ENCODE results near the gene SLC7A1.

The SLC7A1 gene

DNA sequence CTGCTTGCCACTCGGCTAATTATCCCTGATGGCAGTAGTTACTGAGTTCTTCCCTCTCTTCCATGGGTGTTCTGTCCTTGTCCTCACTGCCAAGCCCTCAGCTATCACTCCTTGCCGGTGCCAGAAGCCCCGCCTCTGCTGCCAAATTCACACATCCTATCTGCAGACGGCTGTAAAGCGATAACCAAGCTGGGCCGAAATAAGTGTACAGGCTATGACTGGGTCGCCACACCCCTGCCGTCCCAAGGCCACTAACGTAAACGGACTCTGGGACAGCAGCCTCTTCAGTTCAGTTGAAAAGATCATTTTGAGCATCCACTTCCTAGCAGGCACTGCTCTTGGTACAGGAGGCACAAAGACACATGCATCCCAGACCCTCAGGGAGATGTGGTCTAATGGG is 13.3 kb downstream of the SLC7A1 start:
- DNase-seq (ENCODE audit: low read depth): no peak

GRCh38 chr13:29581666-29582065 is 13.8 kb downstream of the SLC7A1 start:
- DNase-seq (ENCODE audit: low read depth): no peak

- no peak for DNase-seq (ENCODE audit: low read depth)
Measured at GRCh38 chr13:29579094-29579493, 16.4 kb downstream of the SLC7A1 start.

DNA sequence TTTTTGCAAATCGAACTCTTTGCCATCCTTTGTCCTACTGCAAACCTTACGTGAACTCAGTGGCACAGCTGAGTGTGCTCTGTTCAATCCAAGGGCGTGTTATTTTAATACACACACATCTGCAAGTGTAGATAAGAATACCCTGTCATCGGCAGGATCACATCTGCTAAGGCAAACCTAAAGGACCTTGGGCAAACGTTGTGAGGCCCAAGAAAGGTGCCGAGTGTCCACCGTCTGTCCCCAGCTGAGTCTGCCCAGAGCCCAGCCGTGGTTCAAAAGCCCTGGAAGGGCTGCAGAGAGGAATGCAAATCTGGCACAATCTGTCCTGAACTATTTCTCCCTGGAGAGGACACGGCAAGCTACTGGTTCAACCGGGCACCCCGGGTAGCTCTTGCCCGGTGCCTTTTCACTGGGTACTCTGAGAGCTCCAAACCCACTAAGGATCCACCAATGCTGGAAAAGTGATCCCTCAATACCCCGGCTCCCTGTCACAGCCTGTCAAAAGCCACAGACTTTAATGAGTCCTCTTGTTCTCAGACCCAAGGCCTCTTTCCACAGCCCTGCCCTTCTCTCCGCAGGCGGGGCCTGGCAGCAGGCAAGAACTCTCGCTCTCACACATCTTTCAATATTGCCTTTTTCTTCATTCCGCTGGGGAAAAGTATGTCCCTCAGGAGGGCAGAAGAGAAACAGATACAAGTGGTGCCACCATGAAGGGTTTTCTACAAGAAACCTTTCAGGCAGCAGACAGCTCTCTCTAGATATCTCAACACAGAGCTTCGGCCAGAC is 17.0 kb downstream of the SLC7A1 start:
- DNase-seq (ENCODE audit: low read depth): no peak

- no peak for DNase-seq (ENCODE audit: low read depth)
Measured at GRCh38 chr13:29577136-29578051, 18.1 kb downstream of the SLC7A1 start.

DNA sequence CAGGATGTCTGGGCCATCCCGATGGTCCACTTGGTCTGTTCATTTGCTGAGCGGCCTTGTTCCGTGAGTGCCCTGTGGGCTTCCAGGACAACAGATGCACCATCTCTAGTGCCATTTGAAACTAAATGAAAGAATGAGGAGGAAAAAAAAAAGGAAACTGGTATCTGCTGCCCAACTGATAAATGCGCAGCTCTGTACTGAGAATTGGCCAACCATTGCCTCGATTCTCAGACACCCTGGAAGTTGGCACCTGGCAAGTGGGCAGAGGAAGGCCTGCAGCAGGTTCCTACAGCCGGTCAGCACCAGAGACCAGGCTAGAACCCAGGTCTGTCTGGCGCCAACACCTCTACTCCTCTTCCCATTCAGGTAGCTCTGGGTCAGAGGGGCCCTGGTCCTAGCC is 18.9 kb downstream of the SLC7A1 start:
- DNase-seq (ENCODE audit: low read depth): no peak

- DNase-seq (ENCODE audit: low read depth): no peak
Measured at GRCh38 chr13:29575098-29575497, 20.4 kb downstream of the SLC7A1 start.

DNA sequence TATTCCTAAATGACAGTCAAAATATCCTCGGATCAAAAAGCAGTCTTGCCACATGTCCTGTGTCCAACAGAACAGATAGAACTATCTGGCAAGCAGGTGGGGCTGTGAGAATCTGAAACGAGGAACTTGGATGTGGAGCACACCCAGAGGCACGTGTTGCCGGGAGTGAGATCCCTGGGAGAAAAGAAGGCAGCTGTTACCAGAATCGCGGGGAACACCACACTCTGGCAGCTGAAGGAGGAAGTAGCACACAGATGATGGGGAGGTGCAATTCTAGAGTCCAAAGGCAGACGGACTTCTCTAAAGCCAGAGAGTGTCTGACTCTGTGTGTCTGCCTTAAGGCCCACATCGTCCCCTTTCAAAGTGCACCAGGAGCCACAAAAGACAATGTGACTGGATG is 22.3 kb downstream of the SLC7A1 start:
- no peak for DNase-seq (ENCODE audit: low read depth)

- DNase-seq (ENCODE audit: low read depth): no peak
Measured at GRCh38 chr13:29572575-29572974, 22.9 kb downstream of the SLC7A1 start.

DNA sequence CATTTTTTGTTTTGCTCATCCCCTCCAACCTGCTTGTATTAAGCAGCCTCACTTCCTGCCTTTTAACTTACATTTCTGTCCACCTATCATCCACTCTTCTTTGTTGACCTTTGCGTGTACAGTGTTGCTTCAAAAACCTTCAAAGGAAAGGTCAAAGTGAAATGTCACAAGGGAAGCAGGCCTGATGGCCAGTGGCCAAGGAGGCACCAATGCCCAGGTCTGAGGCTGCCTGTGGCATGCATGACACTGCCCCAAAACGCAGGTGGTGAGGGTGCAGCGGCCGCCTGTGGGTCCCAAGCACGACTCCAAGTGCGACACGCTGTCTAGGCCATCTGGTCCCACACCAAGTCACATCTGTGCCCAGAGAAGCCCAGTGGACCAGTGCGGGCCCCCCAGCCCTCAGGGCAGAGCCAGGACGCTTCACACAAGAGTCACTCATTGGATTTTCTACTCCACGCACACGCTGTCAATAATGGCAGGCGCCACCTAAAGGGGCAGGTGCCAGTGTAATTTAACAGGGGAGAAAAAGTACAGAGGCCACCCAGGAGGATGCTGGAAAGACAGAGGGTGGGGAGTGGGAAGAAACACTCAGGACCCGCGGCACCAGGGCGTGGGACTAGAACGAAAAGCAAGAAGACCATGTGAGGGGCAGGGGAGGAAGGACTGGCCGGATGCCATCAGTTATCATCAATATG is 23.5 kb downstream of the SLC7A1 start:
- no peak for DNase-seq (ENCODE audit: low read depth)

GRCh38 chr13:29570051-29570654 is 25.3 kb downstream of the SLC7A1 start:
- DNase-seq (ENCODE audit: low read depth): no peak

GRCh38 chr13:29569253-29570050 is 26.0 kb downstream of the SLC7A1 start:
- DNase-seq (ENCODE audit: low read depth): no peak

- no peak for DNase-seq (ENCODE audit: low read depth)
Measured at GRCh38 chr13:29568731-29569130, 26.8 kb downstream of the SLC7A1 start.

- no peak for DNase-seq (ENCODE audit: low read depth)
Measured at GRCh38 chr13:29567411-29567810, 28.1 kb downstream of the SLC7A1 start.

GRCh38 chr13:29566206-29566605 is 29.3 kb downstream of the SLC7A1 start:
- no peak for DNase-seq (ENCODE audit: low read depth)

DNA sequence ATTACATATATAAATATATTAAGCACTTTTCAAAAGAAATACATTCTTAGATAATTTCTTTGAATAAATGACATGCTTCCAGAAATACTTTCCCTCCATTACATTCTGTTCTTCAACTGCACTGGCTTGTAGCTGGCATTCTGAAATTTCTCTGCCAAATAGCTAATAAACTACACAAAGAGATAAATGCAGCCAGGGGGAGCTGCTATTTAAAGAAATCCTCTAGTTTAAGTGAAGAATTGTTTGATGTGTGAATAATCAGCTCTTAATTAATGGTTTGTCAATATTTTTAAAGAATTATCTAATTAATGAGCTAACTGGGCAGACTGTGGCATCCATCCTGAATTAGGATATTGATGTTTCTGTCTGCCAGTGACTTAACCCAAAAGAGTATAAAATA is 30.7 kb downstream of the SLC7A1 start:
- DNase-seq (ENCODE audit: low read depth): no peak

DNA sequence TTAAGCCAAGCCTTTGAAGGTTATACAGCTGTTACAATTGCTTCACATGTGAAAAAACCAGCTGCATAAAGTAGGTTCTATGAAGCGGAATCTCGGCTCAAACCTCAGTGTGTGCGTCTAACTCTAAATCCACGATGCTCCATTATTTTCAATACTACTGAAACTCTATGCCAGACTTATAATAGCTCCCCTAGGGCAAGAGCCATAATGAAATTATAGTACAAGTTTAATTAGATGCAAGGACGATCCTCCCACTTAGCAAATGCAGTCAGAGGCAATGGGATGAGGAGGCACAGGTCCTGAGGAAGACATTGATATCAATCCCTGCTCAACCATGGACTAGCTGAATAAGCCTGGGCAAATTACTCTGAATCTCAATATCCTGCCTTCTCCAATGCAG is 31.1 kb downstream of the SLC7A1 start:
- DNase-seq (ENCODE audit: low read depth): no peak

GRCh38 chr13:29563941-29564340 is 31.5 kb downstream of the SLC7A1 start:
- DNase-seq (ENCODE audit: low read depth): no peak

- DNase-seq (ENCODE audit: low read depth): no peak
Measured at GRCh38 chr13:29562786-29563438, 32.6 kb downstream of the SLC7A1 start.

- no peak for DNase-seq (ENCODE audit: low read depth)
Measured at GRCh38 chr13:29561918-29562317, 33.6 kb downstream of the SLC7A1 start.

GRCh38 chr13:29556742-29557141 is 38.7 kb downstream of the SLC7A1 start:
- DNase-seq (ENCODE audit: low read depth): no peak
